HG02642 (cell line): Measurements from ENCODE around the gene PDS5A.
"Not testable (repeated sequence)": the region's sequence is repeated elsewhere in the genome, so short reads cannot be mapped to it uniquely, and the experiment has no call there.

Experiments used
- ATAC-seq: cut with Tn5 transposase; IDR thresholded peaks from one replicate; pipeline ENCODE4 v1.9.1; 2021; ENCODE audit warnings: mild to moderate bottlenecking; ENCODE audit not compliant: unreplicated experiment, poor library complexity

The PDS5A gene

GRCh38 chr4:39977489-39978377 lies at the start of gene PDS5A:
PDS5A (minus strand) TSS chr4:39977911; CDS start chr4:39976577, 1,334 bp downstream.
- ATAC-seq: peak; percentile 81

- not testable (repeated sequence) for ATAC-seq
Observed at GRCh38 chr4:40024049-40024448, 46.3 kb upstream of the PDS5A start.

- ATAC-seq: not testable (repeated sequence)
Observed at GRCh38 chr4:40021116-40021515, 43.4 kb upstream of the PDS5A start.

GRCh38 chr4:40020221-40020620 lies 42.5 kb upstream of the PDS5A start:
- no peak for ATAC-seq

- ATAC-seq: no peak
Observed at GRCh38 chr4:40016007-40016406, 38.3 kb upstream of the PDS5A start.

- no peak for ATAC-seq
Observed at GRCh38 chr4:40003986-40004385, 26.3 kb upstream of the PDS5A start.

- ATAC-seq: no peak
Observed at GRCh38 chr4:40000711-40001110, 23.0 kb upstream of the PDS5A start.

- no peak for ATAC-seq
Observed at GRCh38 chr4:39998659-39999345, 21.1 kb upstream of the PDS5A start.

GRCh38 chr4:39996811-39997210 lies 19.1 kb upstream of the PDS5A start:
- no peak for ATAC-seq

GRCh38 chr4:39994406-39994805 lies 16.7 kb upstream of the PDS5A start:
- no peak for ATAC-seq

GRCh38 chr4:39989381-39989780 lies 11.7 kb upstream of the PDS5A start:
- not testable (repeated sequence) for ATAC-seq

- ATAC-seq: no peak
Observed at GRCh38 chr4:39987485-39987884, 9.8 kb upstream of the PDS5A start.

- ATAC-seq: no peak
Observed at GRCh38 chr4:39978904-39979303, 1.2 kb upstream of the PDS5A start.

- ATAC-seq: no peak
Observed at GRCh38 chr4:39978378-39978775, 666 bp upstream of the PDS5A start.

- peak; percentile 31 for ATAC-seq
Observed at GRCh38 chr4:39976945-39977488, 694 bp downstream of the PDS5A start.

- peak; percentile 36 for ATAC-seq
Observed at GRCh38 chr4:39976141-39976944, 1.4 kb downstream of the PDS5A start.

- no peak for ATAC-seq
Observed at GRCh38 chr4:39975488-39976089, 2.1 kb downstream of the PDS5A start.

- not testable (repeated sequence) for ATAC-seq
Observed at GRCh38 chr4:39973052-39973451, 4.7 kb downstream of the PDS5A start.

- peak; percentile 77 for ATAC-seq
Observed at GRCh38 chr4:39970671-39971640, 6.8 kb downstream of the PDS5A start.
